ENCODE results near the gene MSRB1.

The MSRB1 gene

DNA sequence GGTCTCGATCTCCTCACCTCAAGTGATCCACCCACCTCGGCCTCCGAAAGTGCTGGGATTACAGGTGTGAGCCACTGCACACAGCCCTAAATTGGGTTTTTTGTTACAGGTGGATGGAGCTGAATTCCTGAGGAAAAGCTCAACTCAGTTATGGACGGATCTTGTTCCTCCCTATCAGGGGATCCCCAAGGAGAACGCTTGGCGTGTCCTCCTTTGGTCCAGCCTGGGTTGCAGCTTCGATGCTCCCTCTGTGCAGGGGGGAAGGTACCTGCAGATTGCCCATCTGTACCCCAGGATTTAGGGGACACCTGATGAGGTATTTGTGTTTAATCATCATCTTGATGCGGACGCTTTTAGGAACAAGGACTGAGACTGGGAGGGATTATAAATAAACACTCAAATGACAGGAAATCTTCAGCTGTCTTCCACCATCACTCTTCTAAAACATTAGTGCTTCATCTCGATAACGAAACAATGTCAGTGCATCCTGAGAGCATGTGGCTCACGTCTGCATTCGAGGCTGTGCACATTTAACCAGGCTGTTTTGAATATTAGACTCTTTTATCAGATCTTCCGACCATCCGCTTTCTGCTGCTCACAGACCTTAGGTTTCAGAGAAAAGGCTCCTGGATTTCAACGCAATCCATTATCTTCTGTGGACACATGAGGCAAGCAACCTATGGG is 52.8 kb downstream of the MSRB1 start:
- DNase-seq: no peak

Measured in left hindlimb (tissue), 1 donor.